ENCODE data around the gene TOMM22.
A peak's percentile ranks its signal among the peaks of the same experiment; 100 is the strongest.

TOMM22 gene

DNA sequence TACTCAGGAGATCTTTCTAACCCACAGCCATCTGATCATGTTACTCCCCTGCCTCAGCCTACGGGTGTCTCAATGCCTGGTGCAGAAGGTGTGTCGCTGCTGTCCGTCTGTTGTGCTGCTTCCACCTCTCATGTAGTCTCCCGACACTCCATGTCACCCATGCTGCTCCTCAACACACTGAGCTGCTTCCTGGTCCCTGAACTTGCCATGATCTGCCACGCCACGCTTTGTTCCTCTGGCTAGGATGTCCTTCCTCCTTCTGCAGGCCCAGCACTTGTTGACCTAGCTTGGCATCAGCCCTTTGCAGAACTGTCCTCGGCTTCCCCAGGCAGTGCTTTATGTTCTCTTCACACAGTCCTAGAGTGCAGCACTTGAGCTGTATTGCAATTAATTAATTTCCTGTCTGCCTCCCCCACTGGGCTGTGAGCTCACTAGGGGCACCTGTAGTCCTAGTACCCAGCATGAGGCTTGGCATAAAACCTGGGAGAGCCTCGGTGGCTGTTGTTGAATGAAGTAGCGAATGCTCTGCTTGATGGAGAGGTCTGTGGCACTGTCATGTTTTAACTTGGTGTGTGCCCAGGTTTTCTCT is 33.5 kb downstream of the TOMM22 start:
- Histone ChIP-seq H3K4ac (ENCODE audit: low read depth in 1 of 2, low read length in 2 of 2) (no peak overlapping the region), H3K14ac (ENCODE audit: low read length in 2 of 2) (no peak overlapping the region), H2BK15ac (ENCODE audit: low read depth, poor library complexity, severe bottlenecking) (no peak overlapping the region), H3K27me3 (ENCODE audit: control insufficient read depth in 1 of 2, insufficient read depth in 1 of 2, low read length in 2 of 2) (no peaks in the 10 kb centered on the region), H3K27ac (ENCODE audit: low read length, poor library complexity, severe bottlenecking) (no peak overlapping the region), H2AFZ (ENCODE audit: low read depth, low read length) (no peak overlapping the region), H2AK5ac (ENCODE audit: low read length, severe bottlenecking) (no peak overlapping the region), H3K36me3 (ENCODE audit: control insufficient read depth in 1 of 2, insufficient read depth in 2 of 2, low read depth in 1 of 2, low read length in 2 of 2) (peaks cover 30 to 51% of the 10 kb centered on the region in 2 experiments), H3K4me3 (ENCODE audit: insufficient read depth in 1 of 2, low read depth in 1 of 2, low read length in 2 of 2) (peak overlapping the region in 1 of 2 experiments; percentile 9), H3K4me2 (ENCODE audit: low read length, poor library complexity, severe bottlenecking) (no peak overlapping the region), H4K91ac (ENCODE audit: low read length) (peak overlapping the region; percentile 1), H3K9ac (ENCODE audit: low read length) (no peak overlapping the region), H2BK5ac (ENCODE audit: low read depth, low read length, poor library complexity, severe bottlenecking) (no peak overlapping the region), H3K79me1 (replicated peaks; ENCODE audit: low read length, poor library complexity, severe bottlenecking) (peaks cover 27% of the 10 kb centered on the region), H2BK12ac (ENCODE audit: low read length in 2 of 2) (peak overlapping the region in 1 of 2 experiments; percentile 31), H3K4me1 (ENCODE audit: control insufficient read depth, insufficient read depth, low read depth, low read length) (peaks cover 14% of the 10 kb centered on the region), H4K8ac (ENCODE audit: low read length) (no peak overlapping the region), H3K23ac (ENCODE audit: low read length in 2 of 2) (peak overlapping the region in 1 of 2 experiments; percentile 70), H3K9me3 (ENCODE audit: control insufficient read depth, low read length) (no peaks in the 10 kb centered on the region), H3K18ac (ENCODE audit: low read depth in 1 of 2, low read length in 2 of 2) (peak overlapping the region in 1 of 2 experiments; percentile 35), H2BK120ac (ENCODE audit: low read depth, low read length) (no peak overlapping the region)
- no peak for DNase-seq
- WGBS = 96% methylated on average over 9 of the region's 9 CpGs

DNA sequence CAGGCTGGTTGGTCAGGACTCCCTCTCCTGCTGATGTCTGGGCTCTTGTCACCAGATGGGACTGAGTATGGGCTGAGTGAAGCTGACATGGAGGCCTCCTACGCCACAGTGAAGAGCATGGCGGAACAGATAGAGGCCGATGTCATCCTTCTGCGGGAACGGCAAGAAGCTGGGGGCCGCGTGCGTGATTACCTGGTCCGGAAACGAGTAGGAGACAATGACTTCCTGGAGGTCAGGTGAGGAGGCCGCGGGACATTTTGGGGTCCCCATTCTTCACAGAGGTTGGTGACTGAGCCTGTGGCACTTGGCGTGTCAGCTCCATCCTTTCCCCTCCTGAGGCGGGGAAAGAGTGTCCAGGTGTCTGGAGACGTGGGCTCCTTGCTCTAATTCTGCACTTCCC is 34.1 kb downstream of the TOMM22 start:
- Histone ChIP-seq H2BK15ac (ENCODE audit: low read depth, poor library complexity, severe bottlenecking) (no peak overlapping the region), H2AK5ac (ENCODE audit: low read length, severe bottlenecking) (no peak overlapping the region), H3K36me3 (ENCODE audit: control insufficient read depth in 1 of 2, insufficient read depth in 2 of 2, low read depth in 1 of 2, low read length in 2 of 2) (peaks cover 30 to 51% of the 10 kb centered on the region in 2 experiments), H3K4me3 (ENCODE audit: insufficient read depth in 1 of 2, low read depth in 1 of 2, low read length in 2 of 2) (no peak overlapping the region), H3K27ac (ENCODE audit: low read length, poor library complexity, severe bottlenecking) (no peak overlapping the region), H3K9ac (ENCODE audit: low read length) (no peak overlapping the region), H3K4me1 (ENCODE audit: control insufficient read depth, insufficient read depth, low read depth, low read length) (peaks cover 14% of the 10 kb centered on the region), H3K18ac (ENCODE audit: low read depth in 1 of 2, low read length in 2 of 2) (no peak overlapping the region), H2BK5ac (ENCODE audit: low read depth, low read length, poor library complexity, severe bottlenecking) (no peak overlapping the region), H2BK12ac (ENCODE audit: low read length in 2 of 2) (no peak overlapping the region), H3K9me3 (ENCODE audit: control insufficient read depth, low read length) (no peaks in the 10 kb centered on the region), H4K8ac (ENCODE audit: low read length) (no peak overlapping the region), H2AFZ (ENCODE audit: low read depth, low read length) (no peak overlapping the region), H2BK120ac (ENCODE audit: low read depth, low read length) (no peak overlapping the region), H3K14ac (ENCODE audit: low read length in 2 of 2) (no peak overlapping the region), H3K23ac (ENCODE audit: low read length in 2 of 2) (no peak overlapping the region), H4K91ac (ENCODE audit: low read length) (no peak overlapping the region), H3K4ac (ENCODE audit: low read depth in 1 of 2, low read length in 2 of 2) (no peak overlapping the region), H3K27me3 (ENCODE audit: control insufficient read depth in 1 of 2, insufficient read depth in 1 of 2, low read length in 2 of 2) (no peaks in the 10 kb centered on the region), H3K79me1 (replicated peaks; ENCODE audit: low read length, poor library complexity, severe bottlenecking) (peaks cover 28% of the 10 kb centered on the region), H3K4me2 (ENCODE audit: low read length, poor library complexity, severe bottlenecking) (no peak overlapping the region)
- DNase-seq = no peak
- WGBS = 98% methylated on average over 15 of the region's 15 CpGs

DNA sequence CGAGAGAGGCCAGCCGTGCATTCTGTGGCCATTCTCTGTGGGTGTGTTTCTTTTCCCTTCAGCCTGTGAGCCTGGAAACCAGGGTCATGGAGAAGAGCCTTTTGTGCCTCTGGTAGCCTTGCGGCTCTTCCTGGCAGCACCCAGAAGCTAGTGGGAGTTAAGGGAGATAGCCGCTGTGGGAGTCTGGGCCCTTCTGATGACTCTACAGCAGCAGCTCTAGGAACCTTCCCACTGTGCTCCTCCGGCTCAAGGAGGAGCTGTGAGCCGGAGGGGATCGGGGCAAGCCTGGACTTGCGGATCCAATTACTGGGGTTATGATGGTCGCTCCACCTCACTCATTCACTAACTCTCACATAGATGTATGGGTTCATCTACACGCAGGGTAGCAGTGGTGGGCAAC is 34.5 kb downstream of the TOMM22 start:
- Histone ChIP-seq H2AFZ (ENCODE audit: low read depth, low read length) (no peak overlapping the region), H3K27me3 (ENCODE audit: control insufficient read depth in 1 of 2, insufficient read depth in 1 of 2, low read length in 2 of 2) (no peaks in the 10 kb centered on the region), H3K23ac (ENCODE audit: low read length in 2 of 2) (no peak overlapping the region), H4K8ac (ENCODE audit: low read length) (no peak overlapping the region), H3K36me3 (ENCODE audit: control insufficient read depth in 1 of 2, insufficient read depth in 2 of 2, low read depth in 1 of 2, low read length in 2 of 2) (peaks cover 33 to 49% of the 10 kb centered on the region in 2 experiments), H3K14ac (ENCODE audit: low read length in 2 of 2) (no peak overlapping the region), H3K27ac (ENCODE audit: low read length, poor library complexity, severe bottlenecking) (no peak overlapping the region), H3K4me2 (ENCODE audit: low read length, poor library complexity, severe bottlenecking) (no peak overlapping the region), H2AK5ac (ENCODE audit: low read length, severe bottlenecking) (no peak overlapping the region), H3K9me3 (ENCODE audit: control insufficient read depth, low read length) (no peaks in the 10 kb centered on the region), H3K9ac (ENCODE audit: low read length) (no peak overlapping the region), H3K4ac (ENCODE audit: low read depth in 1 of 2, low read length in 2 of 2) (no peak overlapping the region), H2BK120ac (ENCODE audit: low read depth, low read length) (no peak overlapping the region), H3K4me3 (ENCODE audit: insufficient read depth in 1 of 2, low read depth in 1 of 2, low read length in 2 of 2) (no peak overlapping the region), H3K4me1 (ENCODE audit: control insufficient read depth, insufficient read depth, low read depth, low read length) (peaks cover 14% of the 10 kb centered on the region), H2BK15ac (ENCODE audit: low read depth, poor library complexity, severe bottlenecking) (no peak overlapping the region), H3K18ac (ENCODE audit: low read depth in 1 of 2, low read length in 2 of 2) (no peak overlapping the region), H2BK5ac (ENCODE audit: low read depth, low read length, poor library complexity, severe bottlenecking) (no peak overlapping the region), H2BK12ac (ENCODE audit: low read length in 2 of 2) (no peak overlapping the region), H3K79me1 (replicated peaks; ENCODE audit: low read length, poor library complexity, severe bottlenecking) (peaks cover 30% of the 10 kb centered on the region), H4K91ac (ENCODE audit: low read length) (no peak overlapping the region)
- DNase-seq = no peak
- 99% methylated on average over 10 of the region's 10 CpGs for WGBS

DNA sequence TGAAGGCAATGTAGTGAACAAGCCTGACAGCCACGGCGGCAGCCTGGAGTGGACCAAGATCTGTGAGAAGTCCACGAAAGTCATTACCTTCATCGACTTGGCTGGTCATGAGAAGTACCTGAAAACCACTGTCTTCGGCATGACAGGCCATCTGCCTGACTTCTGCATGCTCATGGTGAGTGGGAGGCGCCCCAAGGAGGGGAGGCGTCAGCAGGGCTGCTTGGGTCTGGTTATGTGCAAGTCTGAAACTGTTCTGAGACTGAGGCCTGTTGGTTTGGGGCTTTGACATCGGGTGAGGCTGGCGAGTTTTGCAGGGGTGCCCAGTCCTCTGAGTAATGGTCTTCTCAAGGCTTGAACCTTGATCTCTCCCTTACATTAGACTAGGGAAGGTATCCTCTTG is 35.1 kb downstream of the TOMM22 start:
- Histone ChIP-seq H3K18ac (ENCODE audit: low read depth in 1 of 2, low read length in 2 of 2) (no peak overlapping the region), H3K4ac (ENCODE audit: low read depth in 1 of 2, low read length in 2 of 2) (no peak overlapping the region), H3K4me1 (ENCODE audit: control insufficient read depth, insufficient read depth, low read depth, low read length) (peaks cover 17% of the 10 kb centered on the region), H3K27ac (ENCODE audit: low read length, poor library complexity, severe bottlenecking) (no peak overlapping the region), H2BK5ac (ENCODE audit: low read depth, low read length, poor library complexity, severe bottlenecking) (no peak overlapping the region), H2BK15ac (ENCODE audit: low read depth, poor library complexity, severe bottlenecking) (no peak overlapping the region), H2AK5ac (ENCODE audit: low read length, severe bottlenecking) (no peak overlapping the region), H3K14ac (ENCODE audit: low read length in 2 of 2) (no peak overlapping the region), H2BK120ac (ENCODE audit: low read depth, low read length) (no peak overlapping the region), H3K36me3 (ENCODE audit: control insufficient read depth in 1 of 2, insufficient read depth in 2 of 2, low read depth in 1 of 2, low read length in 2 of 2) (peaks cover 38 to 54% of the 10 kb centered on the region in 2 experiments), H3K9me3 (ENCODE audit: control insufficient read depth, low read length) (no peaks in the 10 kb centered on the region), H3K4me2 (ENCODE audit: low read length, poor library complexity, severe bottlenecking) (no peak overlapping the region), H2BK12ac (ENCODE audit: low read length in 2 of 2) (no peak overlapping the region), H3K9ac (ENCODE audit: low read length) (no peak overlapping the region), H3K4me3 (ENCODE audit: insufficient read depth in 1 of 2, low read depth in 1 of 2, low read length in 2 of 2) (no peak overlapping the region), H4K8ac (ENCODE audit: low read length) (no peak overlapping the region), H3K23ac (ENCODE audit: low read length in 2 of 2) (peak overlapping the region in 1 of 2 experiments; percentile 68), H2AFZ (ENCODE audit: low read depth, low read length) (no peak overlapping the region), H3K27me3 (ENCODE audit: control insufficient read depth in 1 of 2, insufficient read depth in 1 of 2, low read length in 2 of 2) (no peaks in the 10 kb centered on the region), H4K91ac (ENCODE audit: low read length) (no peak overlapping the region), H3K79me1 (replicated peaks; ENCODE audit: low read length, poor library complexity, severe bottlenecking) (peaks cover 34% of the 10 kb centered on the region)
- no peak for DNase-seq
- 97% methylated on average over 7 of the region's 9 CpGs for WGBS

Data from mesenchymal stem cell (in vitro differentiated cells and primary cell).